CD4-positive, alpha-beta T cell treated with Interleukin-4 for 4 hours (primary cell): ENCODE data around the gene ITGA8.
"Not testable (repeated sequence)": the region's sequence is repeated elsewhere in the genome, so short reads cannot be mapped to it uniquely, and the experiment has no call there.

Experiments
- DNase-seq: peaks from one replicate; pipeline ENCODE4 v3.0.0-alpha.2; 2020

Gene ITGA8

GRCh38 chr10:15546606-15547005 is 173.1 kb downstream of the ITGA8 start:
- DNase-seq: no peak

- no peak for DNase-seq
Measured at GRCh38 chr10:15545884-15546283, 173.8 kb downstream of the ITGA8 start.

- DNase-seq: no peak
Measured at GRCh38 chr10:15545266-15545665, 174.5 kb downstream of the ITGA8 start.

- DNase-seq: no peak
Measured at GRCh38 chr10:15543994-15544393, 175.7 kb downstream of the ITGA8 start.

- DNase-seq: no peak
Measured at GRCh38 chr10:15542817-15543216, 176.9 kb downstream of the ITGA8 start.

- DNase-seq: no peak
Measured at GRCh38 chr10:15541376-15541775, 178.3 kb downstream of the ITGA8 start.

- DNase-seq: no peak
Measured at GRCh38 chr10:15540727-15541126, 179.0 kb downstream of the ITGA8 start.

GRCh38 chr10:15539262-15539661 is 180.5 kb downstream of the ITGA8 start:
- no peak for DNase-seq

GRCh38 chr10:15534928-15535538 is 184.7 kb downstream of the ITGA8 start:
- DNase-seq: not testable (repeated sequence)

- DNase-seq: no peak
Measured at GRCh38 chr10:15531927-15532722, 187.6 kb downstream of the ITGA8 start.

GRCh38 chr10:15528859-15529239 is 190.9 kb downstream of the ITGA8 start:
- no peak for DNase-seq

- no peak for DNase-seq
Measured at GRCh38 chr10:15526754-15527153, 193.0 kb downstream of the ITGA8 start.

- DNase-seq: no peak
Measured at GRCh38 chr10:15521328-15521903, 198.3 kb downstream of the ITGA8 start.

GRCh38 chr10:15518250-15518649 is 201.5 kb downstream of the ITGA8 start:
- DNase-seq: no peak

GRCh38 chr10:15516256-15517085 is 203.3 kb downstream of the ITGA8 start:
- DNase-seq: no peak

GRCh38 chr10:15515202-15515601 is 204.5 kb downstream of the ITGA8 start:
- no peak for DNase-seq

GRCh38 chr10:15510963-15511362 is 208.8 kb downstream of the ITGA8 start:
- DNase-seq: no peak

GRCh38 chr10:15505329-15505728 is 214.4 kb downstream of the ITGA8 start:
- no peak for DNase-seq

- no peak for DNase-seq
Measured at GRCh38 chr10:15504101-15504840, 215.5 kb downstream of the ITGA8 start.

- no peak for DNase-seq
Measured at GRCh38 chr10:15494850-15495506, 224.7 kb downstream of the ITGA8 start.

GRCh38 chr10:15491856-15492642 is 227.7 kb downstream of the ITGA8 start:
- DNase-seq: no peak
